PC-3 (cell line): ENCODE measurements around the gene TNPO3. TPM values are rescaled to one million over a fixed set of nuclear protein-coding genes. Genes with fewer than 3 reads are reported as not detected.

Source experiments
- ATAC-seq: fragments of 200-7000 bp; cut with Tn5 transposase; 2 replicates; pipeline ENCODE4 v1.9.1; 2020; ENCODE audit warnings: mild to moderate bottlenecking, moderate library complexity
- BruUV-seq: library from RNA; stranded (reverse); fragments of 400-500 nt; replicated peaks from 2 replicates; lab custom pipeline; 2021; lab: Mats Ljungman, UMichigan
- CTCF ChIA-PET: fragments of 300-600 bp; sonication (Branson Sonifier 250); formaldehyde crosslinking; loops from one replicate; lab custom pipeline; 2022; ENCODE audit warnings: antibody characterized with exemption; lab: Charles Lee
- POLR2A ChIA-PET: fragments of 300-600 bp; sonication (Branson Sonifier 250); formaldehyde crosslinking; loops from one replicate; lab custom pipeline; 2022; ENCODE audit warnings: antibody characterized with exemption; ENCODE audit not compliant: unreplicated experiment; lab: Charles Lee
- DNase-seq: peaks from one replicate; pipeline ENCODE4 v3.0.0-alpha.2; 2015
- H2AFZ ChIP-seq: fragments of 300-600 bp; sonication (generic); 2 replicates; pipeline ENCODE4 v1.6.0; 2016; ENCODE audit warnings: antibody characterized with exemption, low read length
- H3F3A ChIP-seq: fragments of 300-600 bp; sonication (generic); one replicate; pipeline ENCODE4 v1.6.0; 2017; ENCODE audit warnings: antibody characterized with exemption, low read length, control low read depth, mild to moderate bottlenecking; ENCODE audit not compliant: unreplicated experiment
- H3K27ac ChIP-seq: fragments of 300-600 bp; sonication (generic); 2 replicates; pipeline ENCODE4 v1.5.1; 2016; ENCODE audit warnings: mild to moderate bottlenecking, low read length
- H3K27me3 ChIP-seq: fragments of 300-600 bp; sonication (generic); 2 replicates; pipeline ENCODE4 v1.6.1; 2016; ENCODE audit warnings: low read length, mixed read lengths
- H3K36me3 ChIP-seq: fragments of 300-600 bp; sonication (generic); 2 replicates; pipeline ENCODE4 v1.6.1; 2016; ENCODE audit warnings: low read depth, mixed run types, low read length, mixed read lengths
- H3K4me1 ChIP-seq: fragments of 300-600 bp; sonication (generic); 2 replicates; pipeline ENCODE4 v1.5.1; 2016; ENCODE audit warnings: low read length; ENCODE audit not compliant: insufficient read depth
- H3K4me2 ChIP-seq: fragments of 300-600 bp; sonication (generic); 2 replicates; pipeline ENCODE4 v1.6.0; 2016; ENCODE audit warnings: low read length
- H3K4me3 ChIP-seq: fragments of 300-600 bp; sonication (generic); 2 replicates; pipeline ENCODE4 v1.5.1; 2016; ENCODE audit warnings: mild to moderate bottlenecking, low read length, mixed read lengths
- H3K79me2 ChIP-seq: fragments of 300-600 bp; sonication (generic); 2 replicates; pipeline ENCODE4 v1.6.1; 2017; ENCODE audit warnings: low read length, mixed read lengths
- H3K9ac ChIP-seq: fragments of 300-600 bp; sonication (generic); 2 replicates; pipeline ENCODE4 v1.6.0; 2016; ENCODE audit warnings: mild to moderate bottlenecking, low read length
- H3K9me2 ChIP-seq: fragments of 300-600 bp; sonication (generic); replicated peaks from 2 replicates; pipeline ENCODE4 v1.6.1; 2016; ENCODE audit warnings: mixed run types, low read length, mixed read lengths
- H3K9me3 ChIP-seq: fragments of 300-600 bp; sonication (generic); 2 replicates; pipeline ENCODE4 v1.6.1; 2016; ENCODE audit warnings: low read length, mixed read lengths
- H4K20me1 ChIP-seq: fragments of 300-600 bp; sonication (generic); 2 replicates; pipeline ENCODE4 v1.6.1; 2016; ENCODE audit warnings: low read length, mixed read lengths
- CTCF ChIP-seq: fragments of 300-600 bp; sonication (generic); conservative IDR thresholded peaks from 2 replicates; pipeline ENCODE4 v1.5.1; 2017; ENCODE audit warnings: antibody characterized with exemption, low read depth, mild to moderate bottlenecking, low read length
- EZH2 ChIP-seq: fragments of 300-600 bp; sonication (generic); IDR thresholded peaks from one replicate; pipeline ENCODE4 v1.6.1; 2017; ENCODE audit warnings: antibody characterized with exemption, mild to moderate bottlenecking, low read length; ENCODE audit not compliant: unreplicated experiment
- EZH2phosphoT487 ChIP-seq: fragments of 300-600 bp; sonication (generic); IDR thresholded peaks from 2 replicates; pipeline ENCODE4 v1.6.1; 2018; ENCODE audit warnings: mild to moderate bottlenecking, antibody characterized with exemption, low read length, borderline replicate concordance
- intact Hi-C: fragments of 100-400 bp; cut with micrococcal nuclease; formaldehyde crosslinking; loops from 2 replicates; pipeline ENCODE4 v1.9.0; 2023
- total RNA-seq: library from RNA; depleted of rRNA; stranded (reverse); fragments of >200 nt; gene quantifications from 2 replicates; pipeline ENCODE4 v1.2.3, GENCODE V29; 2014

TNPO3 gene
- total RNA-seq, 1 experiment from 2014 or later = 55.9 TPM

- Histone ChIP-seq H3K4me3 (no peak overlapping the region), H3F3A (no peaks in the 10 kb centered on the region), H2AFZ (no peak overlapping the region), H3K4me1 (no peaks in the 10 kb centered on the region), H3K9ac (no peak overlapping the region), H3K9me2 (no peaks in the 10 kb centered on the region), H3K36me3 (peaks cover 35% of the 10 kb centered on the region), H3K79me2 (peaks cover 15% of the 10 kb centered on the region), H3K27me3 (no peaks in the 10 kb centered on the region), H4K20me1 (no peaks in the 10 kb centered on the region), H3K27ac (no peak overlapping the region), H3K4me2 (no peak overlapping the region), H3K9me3 (no peaks in the 10 kb centered on the region)
- BruUV-seq = no TSS peak
- CTCF ChIA-PET = no interaction called here
- POLR2A ChIA-PET = no interaction called here
- no peak for ATAC-seq
- intact Hi-C loops = no loop called here
- no peak for DNase-seq
- TF ChIP-seq CTCF (no peak), EZH2phosphoT487 (no peak), EZH2 (no peak)
Measured at GRCh38 chr7:129010075-129010474, 44.8 kb downstream of the TNPO3 start.

GRCh38 chr7:129009437-129009836, 45.5 kb downstream of the TNPO3 start:
- no peak overlapping the region for H2AFZ ChIP-seq
- no peaks in the 10 kb centered on the region for H3K9me2 ChIP-seq
- ATAC-seq (no peak), DNase-seq (no peak)
- peaks cover 15% of the 10 kb centered on the region for H3K79me2 ChIP-seq
- H3K36me3 ChIP-seq = peaks cover 29% of the 10 kb centered on the region; the same call in 1 of the 2 replicates
- intact Hi-C loops = no loop called here
- POLR2A ChIA-PET = no interaction called here
- no peak overlapping the region for H3K27ac ChIP-seq
- H3K9me3 ChIP-seq = no peaks in the 10 kb centered on the region
- H3K4me1 ChIP-seq = no peaks in the 10 kb centered on the region
- BruUV-seq = no TSS peak
- H3F3A ChIP-seq = no peaks in the 10 kb centered on the region
- no peak overlapping the region for H3K9ac ChIP-seq
- no peaks in the 10 kb centered on the region for H4K20me1 ChIP-seq
- no peak overlapping the region for H3K4me2 ChIP-seq
- no peaks in the 10 kb centered on the region for H3K27me3 ChIP-seq
- no peak for TF ChIP-seq EZH2phosphoT487
- TF ChIP-seq EZH2 = no peak
- TF ChIP-seq CTCF = no peak
- H3K4me3 ChIP-seq = no peak overlapping the region
- CTCF ChIA-PET = interaction anchor here (0.6 kb wide), 1 partner anchor 154 kb away, joined by 3 read pairs; no protein-coding TSS in a partner anchor

GRCh38 chr7:129008645-129009414, 46.1 kb downstream of the TNPO3 start:
- H3K4me3 ChIP-seq = no peak overlapping the region
- ATAC-seq (no peak), DNase-seq (no peak)
- TF ChIP-seq EZH2 (no peak), CTCF (no peak), EZH2phosphoT487 (no peak)
- H3K4me1 ChIP-seq = no peaks in the 10 kb centered on the region
- BruUV-seq = no TSS peak
- no peak overlapping the region for H3K9ac ChIP-seq
- CTCF ChIA-PET = interaction anchor here (0.6 kb wide), 1 partner anchor 155 kb away, joined by 3 read pairs; no protein-coding TSS in a partner anchor
- intact Hi-C loops = no loop called here
- H3K9me2 ChIP-seq = no peaks in the 10 kb centered on the region
- H3F3A ChIP-seq = peaks cover 4% of the 10 kb centered on the region
- no peak overlapping the region for H3K4me2 ChIP-seq
- POLR2A ChIA-PET = no interaction called here
- no peak overlapping the region for H3K27ac ChIP-seq
- no peaks in the 10 kb centered on the region for H3K9me3 ChIP-seq
- H2AFZ ChIP-seq = no peak overlapping the region
- H4K20me1 ChIP-seq = no peaks in the 10 kb centered on the region
- no peaks in the 10 kb centered on the region for H3K27me3 ChIP-seq
- peaks cover 29% of the 10 kb centered on the region for H3K36me3 ChIP-seq
- H3K79me2 ChIP-seq = peaks cover 15% of the 10 kb centered on the region
